HG03342 (cell line): ENCODE results near the gene FCN1.

Experiments
- ATAC-seq: cut with Tn5 transposase; IDR thresholded peaks from one replicate; pipeline ENCODE4 v1.9.1; 2021; ENCODE audit warnings: mild to moderate bottlenecking, moderate library complexity; ENCODE audit not compliant: unreplicated experiment

Gene FCN1

GRCh38 chr9:134937566-134938345 is 20.0 kb upstream of the FCN1 start:
- ATAC-seq: no peak

- ATAC-seq: no peak
Observed at GRCh38 chr9:134937164-134937555, 19.4 kb upstream of the FCN1 start.

GRCh38 chr9:134936346-134937163 is 18.8 kb upstream of the FCN1 start:
- no peak for ATAC-seq

GRCh38 chr9:134935701-134936345 is 18.1 kb upstream of the FCN1 start:
- ATAC-seq: no peak

GRCh38 chr9:134935056-134935640 is 17.4 kb upstream of the FCN1 start:
- no peak for ATAC-seq

- no peak for ATAC-seq
Observed at GRCh38 chr9:134933076-134933659, 15.5 kb upstream of the FCN1 start.

DNA sequence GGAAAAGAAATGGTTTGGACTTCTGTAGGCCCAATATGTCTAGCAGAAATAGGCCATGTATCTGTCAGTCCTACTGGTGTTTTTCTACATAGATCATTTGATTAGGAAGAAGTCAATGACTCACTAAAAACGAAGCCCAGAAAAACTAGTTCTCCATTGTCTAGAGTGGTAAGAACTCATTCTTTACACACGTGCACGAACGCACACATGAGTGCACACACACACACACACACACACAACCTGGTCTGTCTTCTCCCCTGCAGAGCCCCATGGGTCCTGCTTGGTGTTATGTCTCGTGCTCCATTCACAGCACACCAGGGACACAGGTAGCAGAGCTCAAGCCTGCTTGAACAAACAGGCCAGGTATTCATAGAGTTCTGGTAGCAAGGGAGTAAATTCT is 14.9 kb upstream of the FCN1 start:
- ATAC-seq: no peak

GRCh38 chr9:134932171-134932570 is 14.5 kb upstream of the FCN1 start:
- no peak for ATAC-seq

GRCh38 chr9:134930398-134930797 is 12.7 kb upstream of the FCN1 start:
- ATAC-seq: no peak

DNA sequence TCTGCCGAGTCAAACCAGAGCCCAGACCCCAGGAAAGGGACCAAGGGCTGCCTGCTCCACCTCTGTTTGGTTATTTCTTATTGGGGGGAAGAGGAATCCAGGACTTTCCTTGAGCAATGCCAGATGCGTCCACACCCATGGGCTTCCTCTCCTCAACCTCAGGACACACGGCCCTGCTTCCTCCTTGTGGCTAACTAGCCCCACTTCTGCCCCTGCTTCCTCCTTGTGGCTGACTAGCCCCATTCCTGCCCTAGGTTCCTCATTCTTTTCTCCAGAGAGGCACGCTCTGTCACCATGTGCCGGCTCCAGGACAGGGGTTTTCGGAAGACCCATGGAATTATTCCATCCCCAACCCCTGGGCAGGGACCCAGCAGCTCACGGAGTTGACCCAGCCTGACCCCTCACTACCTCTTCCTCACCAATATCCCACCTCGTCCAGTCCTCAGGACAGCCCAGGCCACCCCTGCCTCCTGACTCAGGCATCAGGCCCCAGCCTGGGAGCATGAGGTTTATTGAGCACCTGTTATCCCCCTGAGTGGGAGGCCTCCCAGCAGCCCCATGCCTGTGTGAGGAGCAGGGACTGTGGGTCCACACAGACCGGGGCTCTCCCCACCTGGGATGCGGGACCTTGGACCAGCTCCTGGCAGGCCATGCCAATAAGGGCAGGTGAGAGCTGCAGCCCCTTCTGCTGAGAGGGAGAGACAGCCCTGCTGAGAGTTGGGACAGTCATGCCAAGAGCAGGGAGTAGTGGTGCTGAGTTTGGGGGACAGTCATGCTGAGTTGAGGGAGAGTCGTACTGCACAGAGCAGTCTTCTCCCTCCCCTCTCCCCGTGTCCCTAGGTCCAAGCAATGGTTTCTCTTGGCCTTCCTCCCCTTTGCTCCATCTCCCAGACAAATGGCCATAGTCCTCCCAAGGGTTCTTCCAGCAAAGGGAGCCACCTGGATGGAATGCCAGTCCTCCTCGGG is 11.8 kb upstream of the FCN1 start:
- no peak for ATAC-seq

GRCh38 chr9:134928436-134929192 is 10.9 kb upstream of the FCN1 start:
- ATAC-seq: no peak

DNA sequence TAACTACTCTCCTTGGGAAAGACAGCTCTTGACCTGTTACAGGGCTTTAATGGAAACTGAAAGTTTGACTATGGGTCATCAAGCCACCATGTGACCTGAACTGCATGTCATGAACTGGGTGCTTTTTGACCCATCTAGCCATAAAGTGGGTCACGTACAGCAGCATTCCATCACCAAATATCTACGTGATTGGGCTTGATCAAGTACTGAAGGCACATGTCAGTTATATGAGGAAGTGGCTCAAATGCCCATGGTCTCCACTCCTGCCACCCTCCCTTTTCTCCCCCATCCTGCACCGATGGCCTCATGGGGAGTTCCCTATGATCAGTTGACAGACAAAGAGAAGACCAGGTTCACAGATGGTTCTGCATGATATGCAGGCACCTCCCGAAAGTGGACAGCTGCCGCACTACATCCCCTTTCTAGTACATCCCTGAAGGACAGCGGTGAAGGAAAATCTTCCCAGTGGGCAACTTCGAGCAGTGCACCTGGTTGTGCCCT is 7.3 kb upstream of the FCN1 start:
- ATAC-seq: no peak

DNA sequence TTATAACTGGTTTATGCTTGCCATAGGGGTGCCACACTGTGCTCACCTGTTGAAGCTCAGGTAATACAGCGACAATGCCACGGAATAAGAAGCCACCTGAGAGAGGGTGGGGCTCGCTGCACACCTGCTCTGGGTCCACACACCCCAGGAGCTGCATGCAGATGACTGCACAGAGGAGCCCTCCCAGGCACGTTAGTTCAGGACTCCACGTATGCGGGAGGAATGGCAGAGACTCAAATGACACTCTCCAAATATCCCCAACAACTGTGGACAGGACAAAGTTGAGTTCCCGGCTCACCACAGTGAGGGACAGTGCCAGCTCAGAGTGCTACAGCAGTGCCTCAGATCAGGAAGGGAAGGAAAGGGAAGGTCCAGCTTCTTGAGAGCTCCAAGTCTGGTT is 5.8 kb upstream of the FCN1 start:
- ATAC-seq: no peak

- no peak for ATAC-seq
Observed at GRCh38 chr9:134922932-134923240, 5.2 kb upstream of the FCN1 start.

DNA sequence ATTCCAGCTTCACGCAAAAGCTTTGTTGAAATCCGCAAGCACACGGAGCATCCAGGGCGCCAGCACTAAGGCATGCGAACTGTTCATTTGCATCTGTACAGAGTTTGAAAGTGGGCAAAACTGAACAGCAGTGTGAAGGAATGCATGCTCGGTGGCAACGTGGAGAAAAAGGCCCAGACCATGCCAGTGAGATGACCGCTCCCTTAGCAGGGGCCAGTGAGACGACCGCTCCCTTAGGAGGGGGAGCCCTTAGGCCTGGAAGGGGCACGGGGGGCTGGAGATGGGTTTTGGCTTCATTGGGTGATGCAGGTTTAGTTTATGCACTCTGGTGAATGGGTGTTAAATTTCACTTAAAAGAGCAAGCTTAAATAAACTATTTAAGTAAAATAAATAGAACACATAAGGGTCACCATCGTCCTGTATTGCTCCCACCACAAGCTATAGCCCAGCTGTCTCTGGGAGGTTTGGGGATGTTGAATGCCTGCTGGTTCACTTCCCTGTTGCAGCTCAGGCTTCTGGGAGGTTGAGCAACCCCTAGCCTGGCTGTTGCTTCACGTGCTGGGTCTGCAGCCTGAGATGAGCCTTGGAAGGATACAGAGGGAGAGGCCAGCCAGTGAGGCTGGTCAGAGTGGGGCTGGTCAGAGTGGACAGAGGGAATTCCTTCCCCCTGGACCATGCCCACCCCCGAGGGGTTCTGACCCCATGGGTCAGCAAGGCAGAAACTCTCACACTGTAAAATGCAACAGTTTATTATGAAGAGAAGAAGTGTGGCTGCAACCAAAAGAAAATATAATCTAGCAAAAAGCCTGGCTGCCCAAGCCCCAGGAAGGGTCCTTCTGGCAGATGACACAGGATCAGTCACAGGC is 4.6 kb upstream of the FCN1 start:
- no peak for ATAC-seq

- ATAC-seq: no peak
Observed at GRCh38 chr9:134919303-134919702, 1.6 kb upstream of the FCN1 start.

- ATAC-seq: no peak
Observed at GRCh38 chr9:134918646-134919045, 934 bp upstream of the FCN1 start.

DNA sequence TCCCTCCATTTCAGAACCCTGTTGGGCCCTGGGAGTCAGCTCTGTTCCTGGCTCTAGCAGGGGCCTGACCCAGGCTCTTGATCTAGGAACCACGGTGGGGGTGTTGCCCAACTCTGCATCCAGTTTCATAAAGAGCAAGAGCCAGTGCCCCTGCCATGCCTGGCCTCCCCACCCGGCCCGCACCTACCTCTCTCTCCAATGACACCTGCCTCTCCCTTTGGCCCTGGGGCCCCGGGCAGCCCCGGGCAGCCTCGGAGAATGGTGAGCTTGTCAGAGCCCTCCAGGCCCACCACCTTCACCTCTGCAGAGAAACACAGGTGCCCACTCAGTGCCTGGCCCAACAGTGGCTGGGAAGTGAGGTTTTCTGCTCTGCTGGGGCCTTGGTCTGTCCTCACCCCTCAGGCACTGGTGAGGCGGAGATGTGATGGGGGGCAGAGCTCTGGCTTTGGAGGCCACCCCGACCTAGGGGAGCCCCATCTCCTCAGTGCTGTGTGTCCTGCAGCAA is 1.5 kb downstream of the FCN1 start:
- ATAC-seq: no peak
